K562 (cell line): ENCODE measurements around the gene FSTL3. TPM values are rescaled to one million over a fixed set of nuclear protein-coding genes. Genes with fewer than 3 reads are reported as not detected.

Experiments used
- E2F6 ChIP-seq, 2 experiments: IDR thresholded peaks; 2 replicates each; pipeline ENCODE4 v1.6.1; 2011; ENCODE audit warnings: borderline replicate concordance in 1 of 2, control low read depth in 1 of 2, low read depth in 1 of 2, low read length in 1 of 2, mild to moderate bottlenecking in 1 of 2, mixed read lengths in 1 of 2, moderate library complexity in 1 of 2; ENCODE audit not compliant: insufficient read depth in 1 of 2, insufficient read length in 1 of 2, poor library complexity in 1 of 2, severe bottlenecking in 1 of 2; ENCODE audit errors: extremely low read depth in 1 of 2
- GATAD2A ChIP-seq: fragments of 450-650 bp; IDR thresholded peaks from 2 replicates; pipeline ENCODE4 v1.6.1; 2017
- GTF2B ChIP-seq: IDR thresholded peaks from 2 replicates; pipeline ENCODE4 v1.6.1; 2011; ENCODE audit not compliant: insufficient read length; ENCODE audit errors: extremely low read depth
- HMGXB4 ChIP-seq: sonication (generic); formaldehyde crosslinking; IDR thresholded peaks from 2 replicates; pipeline ENCODE4 v1.8.1; 2023; ENCODE audit warnings: mild to moderate bottlenecking, missing genetic modification reagents
- LCOR ChIP-seq: sonication (generic); formaldehyde crosslinking; IDR thresholded peaks from 2 replicates; pipeline ENCODE4 v1.8.0; 2022; ENCODE audit warnings: mild to moderate bottlenecking, missing genetic modification reagents
- NR2C2 ChIP-seq, 2 experiments: fragments of 200-800 bp in 1 of 2; sonication (Bioruptor generic) in 1 of 2; sonication (generic) in 1 of 2; formaldehyde crosslinking in 1 of 2; IDR thresholded peaks; 2 replicates each; pipeline versions ENCODE4 v1.6.1 to v1.8.0; 2016 to 2022; ENCODE audit warnings: mild to moderate bottlenecking in 1 of 2, missing compliant biosample characterization in 1 of 2, missing genetic modification characterization in 1 of 2, missing genetic modification reagents in 1 of 2
- U2AF2 ChIP-seq: fragments of 200-400 bp; formaldehyde crosslinking; optimal IDR thresholded peaks from 2 replicates; pipeline ENCODE3; 2017; ENCODE audit warnings: low read depth, mild to moderate bottlenecking, low read length
- ZFX ChIP-seq: sonication (generic); formaldehyde crosslinking; IDR thresholded peaks from 2 replicates; pipeline ENCODE4 v1.8.0; 2022; ENCODE audit warnings: mild to moderate bottlenecking, missing genetic modification reagents, moderate library complexity
- ZNF224 ChIP-seq: sonication (generic); formaldehyde crosslinking; IDR thresholded peaks from 2 replicates; pipeline ENCODE4 v1.8.0; 2022; ENCODE audit warnings: mild to moderate bottlenecking, missing genetic modification reagents
- ZNF263 ChIP-seq: sonication (generic); formaldehyde crosslinking; IDR thresholded peaks from 2 replicates; pipeline ENCODE4 v1.8.0; 2022; ENCODE audit warnings: mild to moderate bottlenecking, missing genetic modification reagents, borderline replicate concordance
- ZNF277 ChIP-seq: fragments of 250-450 bp; sonication (Bioruptor Pico); IDR thresholded peaks from 2 replicates; pipeline ENCODE4 v1.8.0; 2022; ENCODE audit warnings: inconsistent platforms, mild to moderate bottlenecking, moderate library complexity, borderline replicate concordance
- ZNF316 ChIP-seq: fragments of 450-650 bp; IDR thresholded peaks from 2 replicates; pipeline ENCODE4 v1.6.1; 2016
- polyA plus RNA-seq, 8 experiments: library from polyadenylated mRNA; depleted of rRNA in 4 of 8; stranded (reverse) in 5 of 8; unstranded in 3 of 8; fragments of >200 nt; fragmentation: Nextera tagmentation in 2 of 8; fragmentation: Illumina TruSeq in 1 of 8; extraction: Ambion mirVana in 2 of 8; extraction: Trizol in 1 of 8; gene quantifications; 2 replicates each; pipeline versions ENCODE4 v1.2.1 to v1.2.3, GENCODE V29; 2011 to 2014; ENCODE audit warnings: inconsistent platforms in 1 of 8, missing spikeins in 1 of 8
- total RNA-seq, 7 experiments: library from RNA; depleted of rRNA in 6 of 7; stranded (reverse); fragments of >200 nt in 6 of 7; fragmentation: Illumina TruSeq in 2 of 7; extraction: Trizol in 2 of 7; gene quantifications; 2 replicates each; pipeline versions ENCODE4 v1.2.1 to v1.2.3, GENCODE V29; 2011 to 2021; ENCODE audit warnings: low replicate concordance in 1 of 7
- TF ChIP-seq, protein P1 (sequence below): sonication (generic); formaldehyde crosslinking; IDR thresholded peaks from 2 replicates; pipeline ENCODE4 v1.8.1; 2023; ENCODE audit warnings: missing genetic modification reagents, mild to moderate bottlenecking, borderline replicate concordance

Gene FSTL3
- total and polyA plus RNA-seq, 9 of the 15 experiments (the other 6 are each of a cell fraction or from before 2014, with no cell fraction given): 0.35 to 6.8 (median 4.2) TPM; not detected in 1

GRCh38 chr19:639253-640160 lies 36.7 kb upstream of the FSTL3 start, which contains the start of gene FGF22 (continued):
- TF ChIP-seq, protein P1, sequence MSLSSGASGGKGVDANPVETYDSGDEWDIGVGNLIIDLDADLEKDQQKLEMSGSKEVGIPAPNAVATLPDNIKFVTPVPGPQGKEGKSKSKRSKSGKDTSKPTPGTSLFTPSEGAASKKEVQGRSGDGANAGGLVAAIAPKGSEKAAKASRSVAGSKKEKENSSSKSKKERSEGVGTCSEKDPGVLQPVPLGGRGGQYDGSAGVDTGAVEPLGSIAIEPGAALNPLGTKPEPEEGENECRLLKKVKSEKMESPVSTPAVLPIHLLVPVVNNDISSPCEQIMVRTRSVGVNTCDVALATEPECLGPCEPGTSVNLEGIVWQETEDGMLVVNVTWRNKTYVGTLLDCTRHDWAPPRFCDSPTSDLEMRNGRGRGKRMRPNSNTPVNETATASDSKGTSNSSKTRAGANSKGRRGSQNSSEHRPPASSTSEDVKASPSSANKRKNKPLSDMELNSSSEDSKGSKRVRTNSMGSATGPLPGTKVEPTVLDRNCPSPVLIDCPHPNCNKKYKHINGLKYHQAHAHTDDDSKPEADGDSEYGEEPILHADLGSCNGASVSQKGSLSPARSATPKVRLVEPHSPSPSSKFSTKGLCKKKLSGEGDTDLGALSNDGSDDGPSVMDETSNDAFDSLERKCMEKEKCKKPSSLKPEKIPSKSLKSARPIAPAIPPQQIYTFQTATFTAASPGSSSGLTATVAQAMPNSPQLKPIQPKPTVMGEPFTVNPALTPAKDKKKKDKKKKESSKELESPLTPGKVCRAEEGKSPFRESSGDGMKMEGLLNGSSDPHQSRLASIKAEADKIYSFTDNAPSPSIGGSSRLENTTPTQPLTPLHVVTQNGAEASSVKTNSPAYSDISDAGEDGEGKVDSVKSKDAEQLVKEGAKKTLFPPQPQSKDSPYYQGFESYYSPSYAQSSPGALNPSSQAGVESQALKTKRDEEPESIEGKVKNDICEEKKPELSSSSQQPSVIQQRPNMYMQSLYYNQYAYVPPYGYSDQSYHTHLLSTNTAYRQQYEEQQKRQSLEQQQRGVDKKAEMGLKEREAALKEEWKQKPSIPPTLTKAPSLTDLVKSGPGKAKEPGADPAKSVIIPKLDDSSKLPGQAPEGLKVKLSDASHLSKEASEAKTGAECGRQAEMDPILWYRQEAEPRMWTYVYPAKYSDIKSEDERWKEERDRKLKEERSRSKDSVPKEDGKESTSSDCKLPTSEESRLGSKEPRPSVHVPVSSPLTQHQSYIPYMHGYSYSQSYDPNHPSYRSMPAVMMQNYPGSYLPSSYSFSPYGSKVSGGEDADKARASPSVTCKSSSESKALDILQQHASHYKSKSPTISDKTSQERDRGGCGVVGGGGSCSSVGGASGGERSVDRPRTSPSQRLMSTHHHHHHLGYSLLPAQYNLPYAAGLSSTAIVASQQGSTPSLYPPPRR (CRISPR knock-in tag): no peak
- TF ChIP-seq ZNF263 (CRISPR knock-in tag): no peak
- no peak for TF ChIP-seq HMGXB4 (CRISPR knock-in tag)
- TF ChIP-seq ZNF224 (CRISPR knock-in tag): no peak
- TF ChIP-seq ZNF277 (CRISPR knock-in tag): no peak
- no peak for TF ChIP-seq NR2C2 (CRISPR knock-in tag; IDR thresholded peaks at IDR 0.05)
- no peak for TF ChIP-seq NR2C2 (tag; IDR thresholded peaks at IDR 0.05)
- peak; percentile 41 to 79 for TF ChIP-seq E2F6 (IDR thresholded peaks at IDR 0.05; ENCODE audit: borderline replicate concordance in 1 of 2, extremely low read depth in 1 of 2, insufficient read depth in 1 of 2, insufficient read length in 1 of 2, low read depth in 1 of 2, low read length in 1 of 2, poor library complexity in 1 of 2, severe bottlenecking in 1 of 2)
- TF ChIP-seq ZFX (CRISPR knock-in tag): peak; percentile 46; the same call in 1 of the 2 replicates
- TF ChIP-seq LCOR (CRISPR knock-in tag): no peak
- no peak for TF ChIP-seq ZNF316
- TF ChIP-seq GATAD2A: no peak
- no peak for TF ChIP-seq GTF2B
- TF ChIP-seq U2AF2: no peak
